HCT116 (cell line): ENCODE data around the gene ABCC5. TPM values are rescaled to one million over a fixed set of nuclear protein-coding genes. Genes with fewer than 3 reads are reported as not detected.

Experiments used
- ATAC-seq: fragments of 200-7000 bp; cut with Tn5 transposase; 2 replicates; pipeline ENCODE4 v1.9.1; 2020; ENCODE audit warnings: mild to moderate bottlenecking, moderate library complexity
- BruUV-seq: library from RNA; stranded (reverse); fragments of 400-500 nt; replicated peaks from 2 replicates; lab custom pipeline; 2021; lab: Mats Ljungman, UMichigan
- CTCF ChIA-PET: fragments of 300-600 bp; sonication (Branson Sonifier 250); formaldehyde crosslinking; loops from one replicate; lab custom pipeline; 2021; ENCODE audit warnings: antibody characterized with exemption; lab: Charles Lee
- POLR2A ChIA-PET: fragments of 300-600, 350-600 bp; sonication (Branson Sonifier 250); formaldehyde crosslinking; loops from one replicate; lab custom pipeline; 2021; ENCODE audit warnings: antibody characterized with exemption; lab: Charles Lee
- RAD21 ChIA-PET, 2 experiments: fragments of 300-600 bp; sonication (Branson Sonifier 250); formaldehyde crosslinking; loops; one replicate each; lab custom pipeline; 2023; ENCODE audit warnings: low total read pairs in 2 of 2; ENCODE audit not compliant: uncharacterized antibody in 2 of 2, unreplicated experiment in 2 of 2, low non-redundant PET in 1 of 2; lab: Charles Lee
- DNase-seq: peaks from one replicate; pipeline ENCODE4 v3.0.0-alpha.2; 2010; ENCODE audit warnings: low read depth, low spot score
- H2AFZ ChIP-seq: fragments of 200-600 bp; shearing (Covaris generic), sonication (generic); 2 replicates; pipeline ENCODE4 v1.6.1; 2017; ENCODE audit warnings: low read depth, mixed run types, mixed read lengths, antibody characterized with exemption, low read length; ENCODE audit not compliant: poor library complexity, severe bottlenecking
- H3K27ac ChIP-seq: 2 replicates; pipeline ENCODE4 v1.5.1; 2012; ENCODE audit warnings: low read depth, low read length
- H3K27me3 ChIP-seq: fragments of 200-600 bp; sonication (generic); 2 replicates; pipeline ENCODE4 v1.6.1; 2016; ENCODE audit warnings: mixed run types, low read length, mixed read lengths; ENCODE audit not compliant: insufficient read depth
- H3K36me3 ChIP-seq, 2 experiments: fragments of 200-500 bp in 1 of 2; fragments of 200-600 bp in 1 of 2; sonication (Bioruptor generic) in 1 of 2; sonication (generic) in 1 of 2; 2 replicates each; pipeline versions ENCODE4 v1.5.1 to v1.6.1; 2014 to 2016; ENCODE audit warnings: low read length in 2 of 2, inconsistent platforms in 1 of 2, mixed read lengths in 1 of 2, mixed run types in 1 of 2; ENCODE audit not compliant: insufficient read depth in 2 of 2, control insufficient read depth in 1 of 2
- H3K4me1 ChIP-seq, 2 experiments: fragments of 200-600 bp in 1 of 2; sonication (generic) in 1 of 2; 2 replicates each; pipeline versions ENCODE4 v1.5.1 to v1.6.1; 2012 to 2017; ENCODE audit warnings: low read length in 2 of 2, inconsistent platforms in 1 of 2, mild to moderate bottlenecking in 1 of 2, mixed read lengths in 1 of 2, mixed run types in 1 of 2, moderate library complexity in 1 of 2; ENCODE audit not compliant: insufficient read depth in 2 of 2, control insufficient read depth in 1 of 2
- H3K4me2 ChIP-seq: fragments of 200-600 bp; sonication (generic); 2 replicates; pipeline ENCODE4 v1.6.1; 2017; ENCODE audit warnings: mixed run types, low read length, mixed read lengths
- H3K4me3 ChIP-seq, 2 experiments: fragments of 200-600 bp in 1 of 2; sonication (generic) in 1 of 2; replicated peaks in 1 of 2; 2 replicates each; pipeline ENCODE4 v1.5.1; 2011 to 2016; ENCODE audit warnings: low read length in 2 of 2, control low read depth in 1 of 2, low read depth in 1 of 2, mild to moderate bottlenecking in 1 of 2, mixed read lengths in 1 of 2, mixed run types in 1 of 2
- H3K79me2 ChIP-seq: fragments of 200-600 bp; sonication (generic); 2 replicates; pipeline ENCODE4 v1.6.1; 2017; ENCODE audit warnings: mild to moderate bottlenecking, mixed run types, low read length, moderate library complexity, mixed read lengths; ENCODE audit not compliant: insufficient read depth
- H3K9ac ChIP-seq: fragments of 200-600 bp; sonication (generic); 2 replicates; pipeline ENCODE4 v1.6.1; 2016; ENCODE audit warnings: low read length, mixed read lengths
- H3K9me2 ChIP-seq: fragments of 200-600 bp; sonication (generic), shearing (Covaris generic); 2 replicates; pipeline ENCODE4 v1.6.1; 2017; ENCODE audit warnings: mixed run types, mild to moderate bottlenecking, moderate library complexity; ENCODE audit not compliant: insufficient read depth
- H3K9me3 ChIP-seq, 2 experiments: fragments of 200-500 bp in 1 of 2; fragments of 200-600 bp in 1 of 2; sonication (Bioruptor generic) in 1 of 2; sonication (generic) in 1 of 2; 2 replicates each; pipeline ENCODE4 v1.6.1; 2014 to 2017; ENCODE audit warnings: low read length in 2 of 2, mixed read lengths in 2 of 2, inconsistent platforms in 1 of 2, low read depth in 1 of 2, mild to moderate bottlenecking in 1 of 2, mixed run types in 1 of 2, moderate library complexity in 1 of 2; ENCODE audit not compliant: control insufficient read depth in 1 of 2, insufficient read depth in 1 of 2
- H4K20me1 ChIP-seq: fragments of 200-600 bp; sonication (generic), shearing (Covaris generic); 2 replicates; pipeline ENCODE4 v1.6.1; 2017; ENCODE audit warnings: mixed run types, mild to moderate bottlenecking, moderate library complexity; ENCODE audit not compliant: insufficient read depth
- CBX3 ChIP-seq: IDR thresholded peaks from 2 replicates; pipeline ENCODE4 v1.6.1; 2012; ENCODE audit warnings: low read depth
- ELF1 ChIP-seq: IDR thresholded peaks from 2 replicates; pipeline ENCODE4 v1.6.1; 2012; ENCODE audit warnings: low read depth, borderline replicate concordance
- EZH2 ChIP-seq: fragments of 200-600 bp; sonication (generic); IDR thresholded peaks from 2 replicates; pipeline ENCODE4 v1.6.1; 2017; ENCODE audit warnings: antibody characterized with exemption, mixed run types
- EZH2phosphoT487 ChIP-seq: fragments of 200-600 bp; IDR thresholded peaks from 2 replicates; pipeline ENCODE4 v1.6.1; 2018; ENCODE audit warnings: antibody characterized with exemption, borderline replicate concordance
- FOSL1 ChIP-seq: IDR thresholded peaks from 2 replicates; pipeline ENCODE4 v1.6.1; 2012; ENCODE audit warnings: low read depth
- JUND ChIP-seq: IDR thresholded peaks from 2 replicates; pipeline ENCODE4 v1.6.1; 2012
- POLR2A ChIP-seq: IDR thresholded peaks from 2 replicates; pipeline ENCODE4 v1.7.0; 2011; ENCODE audit warnings: borderline replicate concordance; ENCODE audit not compliant: insufficient read depth, insufficient read length; ENCODE audit errors: extremely low read depth
- POLR2AphosphoS5 ChIP-seq: IDR thresholded peaks from 2 replicates; pipeline ENCODE4 v1.6.1; 2011; ENCODE audit warnings: mild to moderate bottlenecking, low read depth, low read length, moderate library complexity
- RAD21 ChIP-seq: IDR thresholded peaks from 2 replicates; pipeline ENCODE4 v1.6.1; 2012; ENCODE audit warnings: low read depth, mild to moderate bottlenecking
- REST ChIP-seq: IDR thresholded peaks from 2 replicates; pipeline ENCODE4 v1.6.1; 2012; ENCODE audit warnings: low read depth
- SP1 ChIP-seq: IDR thresholded peaks from 2 replicates; pipeline ENCODE4 v1.6.1; 2012; ENCODE audit warnings: low read depth
- TCF7L2 ChIP-seq: IDR thresholded peaks from 2 replicates; pipeline ENCODE4 v1.7.0; 2011; ENCODE audit warnings: borderline replicate concordance, inconsistent platforms; ENCODE audit not compliant: insufficient read depth, insufficient read length; ENCODE audit errors: extremely low read depth
- YY1 ChIP-seq: IDR thresholded peaks from 2 replicates; pipeline ENCODE4 v1.6.1; 2011; ENCODE audit warnings: low read length, low read depth, moderate library complexity, mild to moderate bottlenecking; ENCODE audit not compliant: insufficient replicate concordance; ENCODE audit errors: extremely low read depth
- ZFX ChIP-seq: fragments of 450-650 bp; IDR thresholded peaks from 2 replicates; pipeline ENCODE4 v1.6.1; 2017
- ZNF274 ChIP-seq: fragments of 200-500 bp; sonication (Bioruptor generic); IDR thresholded peaks from 2 replicates; pipeline ENCODE4 v1.6.1; 2014; ENCODE audit warnings: mild to moderate bottlenecking, low read depth, low read length, inconsistent platforms
- intact Hi-C: fragments of 100-400 bp; cut with micrococcal nuclease; formaldehyde crosslinking; loops from 2 replicates; pipeline ENCODE4 v1.10.0; 2022
- total RNA-seq: library from RNA; stranded (reverse); gene quantifications from one replicate; pipeline ENCODE4 v1.2.1, GENCODE V29; 2021; ENCODE audit not compliant: unreplicated experiment
- TF ChIP-seq, protein P1 (sequence below), 3 experiments: fragments of 200-600 bp in 1 of 3; sonication (generic) in 1 of 3; IDR thresholded peaks in 2 of 3; conservative IDR thresholded peaks in 1 of 3; 2 replicates each; pipeline ENCODE4 v1.5.1; 2012 to 2017; ENCODE audit warnings: low read depth in 2 of 3, low read length in 2 of 3, antibody characterized with exemption in 1 of 3, borderline replicate concordance in 1 of 3, control low read depth in 1 of 3, mild to moderate bottlenecking in 1 of 3, mixed read lengths in 1 of 3, mixed run types in 1 of 3, moderate library complexity in 1 of 3; ENCODE audit not compliant: insufficient read depth in 1 of 3
- TF ChIP-seq, protein P2 (sequence below): IDR thresholded peaks from 2 replicates; pipeline ENCODE4 v1.6.1; 2012
- TF ChIP-seq, protein P3 (sequence below): IDR thresholded peaks from 2 replicates; pipeline ENCODE4 v1.6.1; 2011; ENCODE audit warnings: mild to moderate bottlenecking, low read length, moderate library complexity; ENCODE audit not compliant: insufficient replicate concordance; ENCODE audit errors: extremely low read depth

The ABCC5 gene
- total RNA-seq, 1 experiment from 2014 or later = 16.9 TPM

DNA sequence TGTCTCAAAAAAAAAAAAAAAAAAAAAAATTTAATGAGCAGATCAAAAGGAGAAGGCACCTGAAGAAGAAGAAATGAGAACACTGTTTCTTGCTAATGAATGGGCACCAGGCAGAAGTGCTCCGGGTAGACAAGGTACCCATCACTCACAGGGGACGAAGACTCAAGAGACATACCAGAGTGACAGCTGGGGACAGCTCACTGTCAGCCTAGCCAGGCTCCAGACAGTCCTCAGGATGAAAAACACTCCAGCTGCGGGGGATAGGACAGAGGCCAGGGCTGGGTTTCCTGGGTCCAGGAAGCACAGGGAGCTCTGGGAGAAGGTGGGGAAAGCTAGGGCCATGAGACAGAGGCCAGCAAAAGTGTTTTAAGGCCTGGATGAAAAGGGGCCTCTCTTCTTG, 84.5 kb downstream of the ABCC5 start:
- peaks cover 0 to 3% of the 10 kb centered on the region in 2 experiments; a peak in 1 of 4 replicates for H3K36me3 ChIP-seq
- ATAC-seq = no peak
- no peaks in the 10 kb centered on the region for H3K27me3 ChIP-seq
- no peaks in the 10 kb centered on the region for H3K79me2 ChIP-seq
- H2AFZ ChIP-seq = no peak overlapping the region
- POLR2A ChIA-PET = no interaction called here
- H3K9ac ChIP-seq = no peak overlapping the region
- no peak overlapping the region for H3K4me2 ChIP-seq
- no peaks in the 10 kb centered on the region for H4K20me1 ChIP-seq
- DNase-seq = no peak
- no peak for TF ChIP-seq CBX3
- TF ChIP-seq REST = no peak
- no peak for TF ChIP-seq POLR2A
- TF ChIP-seq RAD21 = no peak
- TF ChIP-seq SP1 = no peak
- TF ChIP-seq JUND = no peak
- TF ChIP-seq ZFX = no peak
- TF ChIP-seq EZH2 = no peak
- no peak for TF ChIP-seq ZNF274
- TF ChIP-seq, protein P1, sequence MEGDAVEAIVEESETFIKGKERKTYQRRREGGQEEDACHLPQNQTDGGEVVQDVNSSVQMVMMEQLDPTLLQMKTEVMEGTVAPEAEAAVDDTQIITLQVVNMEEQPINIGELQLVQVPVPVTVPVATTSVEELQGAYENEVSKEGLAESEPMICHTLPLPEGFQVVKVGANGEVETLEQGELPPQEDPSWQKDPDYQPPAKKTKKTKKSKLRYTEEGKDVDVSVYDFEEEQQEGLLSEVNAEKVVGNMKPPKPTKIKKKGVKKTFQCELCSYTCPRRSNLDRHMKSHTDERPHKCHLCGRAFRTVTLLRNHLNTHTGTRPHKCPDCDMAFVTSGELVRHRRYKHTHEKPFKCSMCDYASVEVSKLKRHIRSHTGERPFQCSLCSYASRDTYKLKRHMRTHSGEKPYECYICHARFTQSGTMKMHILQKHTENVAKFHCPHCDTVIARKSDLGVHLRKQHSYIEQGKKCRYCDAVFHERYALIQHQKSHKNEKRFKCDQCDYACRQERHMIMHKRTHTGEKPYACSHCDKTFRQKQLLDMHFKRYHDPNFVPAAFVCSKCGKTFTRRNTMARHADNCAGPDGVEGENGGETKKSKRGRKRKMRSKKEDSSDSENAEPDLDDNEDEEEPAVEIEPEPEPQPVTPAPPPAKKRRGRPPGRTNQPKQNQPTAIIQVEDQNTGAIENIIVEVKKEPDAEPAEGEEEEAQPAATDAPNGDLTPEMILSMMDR (IDR thresholded peaks at IDR 0.05 in 2 of 3, conservative IDR thresholded peaks at IDR 0.05 in 1 of 3; ENCODE audit: borderline replicate concordance in 1 of 3, insufficient read depth in 1 of 3, low read depth in 2 of 3, low read length in 2 of 3) = no peak
- TF ChIP-seq, protein P2, sequence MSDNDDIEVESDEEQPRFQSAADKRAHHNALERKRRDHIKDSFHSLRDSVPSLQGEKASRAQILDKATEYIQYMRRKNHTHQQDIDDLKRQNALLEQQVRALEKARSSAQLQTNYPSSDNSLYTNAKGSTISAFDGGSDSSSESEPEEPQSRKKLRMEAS = no peak
- no peak for TF ChIP-seq ELF1
- no peak for TF ChIP-seq FOSL1
- TF ChIP-seq, protein P3, sequence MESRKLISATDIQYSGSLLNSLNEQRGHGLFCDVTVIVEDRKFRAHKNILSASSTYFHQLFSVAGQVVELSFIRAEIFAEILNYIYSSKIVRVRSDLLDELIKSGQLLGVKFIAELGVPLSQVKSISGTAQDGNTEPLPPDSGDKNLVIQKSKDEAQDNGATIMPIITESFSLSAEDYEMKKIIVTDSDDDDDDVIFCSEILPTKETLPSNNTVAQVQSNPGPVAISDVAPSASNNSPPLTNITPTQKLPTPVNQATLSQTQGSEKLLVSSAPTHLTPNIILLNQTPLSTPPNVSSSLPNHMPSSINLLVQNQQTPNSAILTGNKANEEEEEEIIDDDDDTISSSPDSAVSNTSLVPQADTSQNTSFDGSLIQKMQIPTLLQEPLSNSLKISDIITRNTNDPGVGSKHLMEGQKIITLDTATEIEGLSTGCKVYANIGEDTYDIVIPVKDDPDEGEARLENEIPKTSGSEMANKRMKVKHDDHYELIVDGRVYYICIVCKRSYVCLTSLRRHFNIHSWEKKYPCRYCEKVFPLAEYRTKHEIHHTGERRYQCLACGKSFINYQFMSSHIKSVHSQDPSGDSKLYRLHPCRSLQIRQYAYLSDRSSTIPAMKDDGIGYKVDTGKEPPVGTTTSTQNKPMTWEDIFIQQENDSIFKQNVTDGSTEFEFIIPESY = no peak
- TF ChIP-seq EZH2phosphoT487 = no peak
- no peak for TF ChIP-seq POLR2AphosphoS5
- TF ChIP-seq YY1 = no peak
- no peak for TF ChIP-seq TCF7L2
- no peak overlapping the region for H3K27ac ChIP-seq
- RAD21 ChIA-PET = no interaction called here
- no peaks in the 10 kb centered on the region for H3K9me2 ChIP-seq
- CTCF ChIA-PET = no interaction called here
- intact Hi-C loops = no loop called here
- no peaks in the 10 kb centered on the region for H3K4me1 ChIP-seq
- no TSS peak for BruUV-seq
- no peaks in the 10 kb centered on the region for H3K9me3 ChIP-seq
- no peak overlapping the region for H3K4me3 ChIP-seq
